B cell (primary cell): ENCODE results near the gene TFG. TPM values are rescaled to one million over a fixed set of nuclear protein-coding genes. Genes with fewer than 3 reads are reported as not detected.

Experiments used
- ATAC-seq: fragments of 200-7000 bp; cut with Tn5 transposase; one replicate; pipeline ENCODE4 v1.10.0; 2021; ENCODE audit warnings: low read depth, mild to moderate bottlenecking, moderate number of reproducible peaks, moderate library complexity
- CTCF ChIA-PET: fragments of 350-600 bp; sonication (Branson Sonifier 250); formaldehyde crosslinking; loops from one replicate; lab custom pipeline; 2021; ENCODE audit warnings: antibody characterized with exemption, inconsistent platforms; lab: Charles Lee
- POLR2A ChIA-PET: fragments of 350-600 bp; sonication (Branson Sonifier 250); formaldehyde crosslinking; loops from one replicate; lab custom pipeline; 2021; ENCODE audit warnings: antibody characterized with exemption; lab: Charles Lee
- DNase-seq: peaks from one replicate; pipeline ENCODE4 v3.0.0; 2013
- H2AFZ ChIP-seq: 2 replicates; pipeline ENCODE4 v1.6.1; 2012; ENCODE audit warnings: mild to moderate bottlenecking, low read depth, low read length; ENCODE audit not compliant: insufficient read depth, poor library complexity, severe bottlenecking
- H3K27ac ChIP-seq, 2 donors: 1 replicate in 1 of 2; 2 replicates in 1 of 2; pipeline ENCODE4 v1.5.1; 2012 to 2013; ENCODE audit warnings: low read length in 2 of 2, mild to moderate bottlenecking in 2 of 2, moderate library complexity in 1 of 2
- H3K27me3 ChIP-seq, 4 experiments: fragments of 200-600 bp in 1 of 4; sonication (generic) in 1 of 4; replicated peaks in 1 of 4; 1 replicate in 2 of 4; 2 replicates in 2 of 4; pipeline versions ENCODE4 v1.6.1 to v1.7.0; 2013 to 2016; ENCODE audit warnings: low read length in 3 of 4, mild to moderate bottlenecking in 2 of 4, mixed read lengths in 1 of 4, moderate library complexity in 1 of 4; ENCODE audit not compliant: insufficient read depth in 4 of 4, control insufficient read depth in 3 of 4; ENCODE audit errors: control extremely low read depth in 1 of 4
- H3K36me3 ChIP-seq, 2 experiments: replicated peaks in 1 of 2; 1 replicate in 1 of 2; 2 replicates in 1 of 2; pipeline versions ENCODE4 v1.6.1 to v1.7.1; 2013; ENCODE audit warnings: low read length in 1 of 2; ENCODE audit not compliant: insufficient read depth in 2 of 2, control insufficient read depth in 1 of 2; ENCODE audit errors: control extremely low read depth in 1 of 2, extremely low read depth in 1 of 2
- H3K4me1 ChIP-seq, 2 donors: fragments of 200-600 bp in 1 of 2; sonication (generic) in 1 of 2; 1 replicate in 1 of 2; 2 replicates in 1 of 2; pipeline versions ENCODE4 v1.5.1 to v1.6.1; 2013 to 2017; ENCODE audit warnings: low read length in 2 of 2; ENCODE audit not compliant: control insufficient read depth in 2 of 2, insufficient read depth in 2 of 2
- H3K4me2 ChIP-seq: replicated peaks from 2 replicates; pipeline ENCODE3; 2012; ENCODE audit warnings: mild to moderate bottlenecking, low read depth, low read length; ENCODE audit not compliant: poor library complexity, severe bottlenecking
- H3K4me3 ChIP-seq, 5 experiments: fragments of 200-600 bp in 1 of 5; sonication (generic) in 1 of 5; 1 replicate in 3 of 5; 2 replicates in 2 of 5; pipeline versions ENCODE4 v1.5.1 to v1.7.0; 2011 to 2016; ENCODE audit warnings: low read length in 4 of 5, mild to moderate bottlenecking in 4 of 5, low read depth in 2 of 5, control low read depth in 1 of 5, moderate library complexity in 1 of 5; ENCODE audit not compliant: insufficient read depth in 1 of 5; ENCODE audit errors: control extremely low read depth in 1 of 5, extremely low read depth in 1 of 5
- H3K79me2 ChIP-seq: fragments of 200-600 bp; sonication (generic); one replicate; pipeline ENCODE4 v1.6.0; 2016; ENCODE audit warnings: low read length; ENCODE audit not compliant: control insufficient read depth, insufficient read depth
- H3K9ac ChIP-seq: fragments of 200-600 bp; sonication (generic); 2 replicates; pipeline ENCODE4 v1.6.1; 2017; ENCODE audit warnings: mild to moderate bottlenecking, low read length, moderate library complexity
- H3K9me3 ChIP-seq, 3 donors: one replicate each; pipeline versions ENCODE4 v1.6.1 to v1.7.1; 2013; ENCODE audit warnings: low read length in 2 of 3; ENCODE audit not compliant: control insufficient read depth in 2 of 3, insufficient read depth in 1 of 3; ENCODE audit errors: control extremely low read depth in 1 of 3
- H4K20me1 ChIP-seq: 2 replicates; pipeline ENCODE4 v1.6.0; 2012; ENCODE audit warnings: mild to moderate bottlenecking, low read length; ENCODE audit not compliant: insufficient read depth, control insufficient read depth, poor library complexity, severe bottlenecking
- H3K27ac Mint-ChIP-seq: one replicate; pipeline ENCODE4 v1.8.0; 2021; ENCODE audit warnings: mixed read lengths
- H3K27me3 Mint-ChIP-seq: one replicate; pipeline ENCODE4 v1.8.0; 2021; ENCODE audit warnings: mixed read lengths
- H3K4me1 Mint-ChIP-seq: one replicate; pipeline ENCODE4 v1.8.0; 2021; ENCODE audit warnings: mixed read lengths
- H3K4me3 Mint-ChIP-seq: one replicate; pipeline ENCODE4 v1.8.0; 2021; ENCODE audit warnings: mixed read lengths
- H3K9me3 Mint-ChIP-seq: one replicate; pipeline ENCODE4 v1.8.0; 2022; ENCODE audit warnings: mixed read lengths; ENCODE audit not compliant: insufficient read depth
- CTCF ChIP-seq: fragments of 200-600 bp; IDR thresholded peaks from one replicate; pipeline ENCODE4 v1.8.0; 2022; ENCODE audit warnings: antibody characterized with exemption, mild to moderate bottlenecking
- EZH2 ChIP-seq: IDR thresholded peaks from 2 replicates; pipeline ENCODE4 v1.6.1; 2012; ENCODE audit warnings: borderline replicate concordance, low read depth, mild to moderate bottlenecking, moderate library complexity, low read length; ENCODE audit not compliant: insufficient read depth, poor library complexity, severe bottlenecking
- WGBS: methylation state at CpG from one replicate; pipeline ENCODE4 v1.1.5; 2013; ENCODE audit warnings: missing lambda C conversion rate; ENCODE audit not compliant: insufficient coverage; 5-methylcytosine and 5-hydroxymethylcytosine counted together
- intact Hi-C: fragments of 100-400 bp; cut with micrococcal nuclease; formaldehyde crosslinking; loops from one replicate; pipeline ENCODE4 v1.10.0; 2022
- polyA plus RNA-seq: library from polyadenylated mRNA; depleted of rRNA; stranded (reverse); fragments of >200 nt; gene quantifications from 2 replicates; pipeline ENCODE4 v1.2.3, GENCODE V29; 2012
- total RNA-seq, 2 donors: library from RNA; stranded (reverse); fragments of 120-200 nt in 1 of 2; gene quantifications; 1 replicate in 1 of 2; 2 replicates in 1 of 2; pipeline versions ENCODE4 v1.2.3 to v1.2.4, GENCODE V29; 2013 to 2022

Gene TFG
- total and polyA plus RNA-seq, 2 donors (not counting 1 experiment from before 2014, with no cell fraction given), result 40.3 to 44.0 TPM

- DNase-seq (no peak), ATAC-seq (no peak)
- no peaks in the 10 kb centered on the region for H3K4me1 ChIP-seq
- no peaks in the 10 kb centered on the region for H3K79me2 ChIP-seq
- H3K4me1 Mint-ChIP-seq, result no peaks in the 10 kb centered on the region
- intact Hi-C loops, result no loop called here
- no peak overlapping the region for H3K4me2 ChIP-seq
- H3K27ac Mint-ChIP-seq, result no peak overlapping the region
- no peaks in the 10 kb centered on the region for H3K9me3 Mint-ChIP-seq
- POLR2A ChIA-PET, result no interaction called here
- H3K9ac ChIP-seq, result no peak overlapping the region
- H3K27me3 Mint-ChIP-seq, result peaks cover 4% of the 10 kb centered on the region
- no peak overlapping the region for H3K4me3 ChIP-seq
- no peak overlapping the region for H3K4me3 Mint-ChIP-seq
- H2AFZ ChIP-seq, result no peak overlapping the region
- no peaks in the 10 kb centered on the region for H4K20me1 ChIP-seq
- H3K9me3 ChIP-seq, result no peaks in the 10 kb centered on the region
- WGBS, result no CpG with 5 or more reads among the region's 3 CpGs
- CTCF ChIA-PET, result no interaction called here
- H3K27me3 ChIP-seq, result no peaks in the 10 kb centered on the region
- no peak overlapping the region for H3K27ac ChIP-seq
- no peaks in the 10 kb centered on the region for H3K36me3 ChIP-seq
- TF ChIP-seq CTCF (no peak), EZH2 (no peak)
Observed at GRCh38 chr3:100765437-100765975, 56.2 kb downstream of the TFG start.

GRCh38 chr3:100766069-100766468 lies 56.8 kb downstream of the TFG start:
- no peak overlapping the region for H2AFZ ChIP-seq
- no peak overlapping the region for H3K9ac ChIP-seq
- H3K4me2 ChIP-seq, result no peak overlapping the region
- no peaks in the 10 kb centered on the region for H3K4me1 ChIP-seq
- ATAC-seq (no peak), DNase-seq (no peak)
- POLR2A ChIA-PET, result no interaction called here
- H3K9me3 Mint-ChIP-seq, result no peaks in the 10 kb centered on the region
- no peak overlapping the region for H3K4me3 Mint-ChIP-seq
- H3K27ac Mint-ChIP-seq, result no peak overlapping the region
- H3K4me3 ChIP-seq, result no peak overlapping the region
- TF ChIP-seq CTCF (no peak), EZH2 (no peak)
- H3K27me3 Mint-ChIP-seq, result peaks cover 4% of the 10 kb centered on the region
- CTCF ChIA-PET, result no interaction called here
- no peak overlapping the region for H3K27ac ChIP-seq
- no peaks in the 10 kb centered on the region for H3K27me3 ChIP-seq
- intact Hi-C loops, result no loop called here
- no peaks in the 10 kb centered on the region for H3K4me1 Mint-ChIP-seq
- no peaks in the 10 kb centered on the region for H3K36me3 ChIP-seq
- no peaks in the 10 kb centered on the region for H4K20me1 ChIP-seq
- H3K79me2 ChIP-seq, result no peaks in the 10 kb centered on the region
- WGBS, result 88% methylated on average over 2 of the region's 2 CpGs
- H3K9me3 ChIP-seq, result no peaks in the 10 kb centered on the region
